GM19099 (cell line): ENCODE data around the gene CYP4F2.

ENCODE experiments used
- POLR2A ChIP-seq: IDR thresholded peaks from 3 replicates; pipeline ENCODE4 v1.6.1; 2011; ENCODE audit warnings: low read depth; ENCODE audit not compliant: insufficient read length; ENCODE audit errors: extremely low read depth

CYP4F2 gene

GRCh38 chr19:15913384-15913783 lies 15.5 kb upstream of the CYP4F2 start:
- TF ChIP-seq POLR2A, result no peak

- TF ChIP-seq POLR2A, result no peak
These were observed 13.8 kb upstream of the CYP4F2 start for GRCh38 chr19:15911599-15912235.

GRCh38 chr19:15905026-15905425 lies 7.2 kb upstream of the CYP4F2 start:
- no peak for TF ChIP-seq POLR2A

- no peak for TF ChIP-seq POLR2A
These were observed 4.4 kb upstream of the CYP4F2 start for GRCh38 chr19:15902254-15902653.

- TF ChIP-seq POLR2A, result no peak
These were observed 2.6 kb upstream of the CYP4F2 start for GRCh38 chr19:15900504-15900903.

- TF ChIP-seq POLR2A, result no peak
These were observed 692 bp downstream of the CYP4F2 start for GRCh38 chr19:15897026-15897737.

GRCh38 chr19:15895876-15896430 lies 1.9 kb downstream of the CYP4F2 start:
- no peak for TF ChIP-seq POLR2A

GRCh38 chr19:15894359-15894758 lies 3.5 kb downstream of the CYP4F2 start:
- no peak for TF ChIP-seq POLR2A

GRCh38 chr19:15893477-15893876 lies 4.4 kb downstream of the CYP4F2 start:
- no peak for TF ChIP-seq POLR2A

GRCh38 chr19:15892012-15892411 lies 5.9 kb downstream of the CYP4F2 start:
- no peak for TF ChIP-seq POLR2A

GRCh38 chr19:15891434-15891833 lies 6.4 kb downstream of the CYP4F2 start:
- no peak for TF ChIP-seq POLR2A

- TF ChIP-seq POLR2A, result no peak
These were observed 12.0 kb downstream of the CYP4F2 start for GRCh38 chr19:15885919-15886318.

GRCh38 chr19:15885167-15885566 lies 12.7 kb downstream of the CYP4F2 start:
- no peak for TF ChIP-seq POLR2A

- TF ChIP-seq POLR2A, result no peak
These were observed 22.9 kb downstream of the CYP4F2 start for GRCh38 chr19:15874821-15875474.

GRCh38 chr19:15871570-15871969 lies 26.3 kb downstream of the CYP4F2 start:
- no peak for TF ChIP-seq POLR2A

- no peak for TF ChIP-seq POLR2A
These were observed 28.0 kb downstream of the CYP4F2 start for GRCh38 chr19:15869873-15870272.
